SKM-1 (cell line): ENCODE results near the gene TRABD2B.

ENCODE experiments used
- DNase-seq: peaks from one replicate; lab custom pipeline; 2025; ENCODE audit not compliant: unreplicated experiment; lab: John Stamatoyannopoulos, UW

Gene TRABD2B

GRCh38 chr1:47938520-47938919 lies 58.7 kb downstream of the TRABD2B start:
- no peak for DNase-seq

GRCh38 chr1:47937586-47938254 lies 59.5 kb downstream of the TRABD2B start:
- no peak for DNase-seq

GRCh38 chr1:47936916-47937551 lies 60.2 kb downstream of the TRABD2B start:
- DNase-seq = no peak

GRCh38 chr1:47935856-47936255 lies 61.3 kb downstream of the TRABD2B start:
- no peak for DNase-seq

GRCh38 chr1:47935163-47935562 lies 62.0 kb downstream of the TRABD2B start:
- no peak for DNase-seq

GRCh38 chr1:47934243-47934805 lies 62.9 kb downstream of the TRABD2B start:
- no peak for DNase-seq

GRCh38 chr1:47932743-47933142 lies 64.4 kb downstream of the TRABD2B start:
- DNase-seq = no peak

- DNase-seq = no peak
These were observed 65.8 kb downstream of the TRABD2B start for GRCh38 chr1:47931395-47931794.

GRCh38 chr1:47930210-47930840 lies 66.9 kb downstream of the TRABD2B start:
- no peak for DNase-seq

GRCh38 chr1:47927165-47927564 lies 70.0 kb downstream of the TRABD2B start:
- DNase-seq = no peak

- no peak for DNase-seq
These were observed 70.7 kb downstream of the TRABD2B start for GRCh38 chr1:47926461-47926999.

GRCh38 chr1:47924270-47925048 lies 72.7 kb downstream of the TRABD2B start:
- no peak for DNase-seq

GRCh38 chr1:47921935-47922415 lies 75.2 kb downstream of the TRABD2B start:
- no peak for DNase-seq

- DNase-seq = no peak
These were observed 77.9 kb downstream of the TRABD2B start for GRCh38 chr1:47919113-47919833.

GRCh38 chr1:47918257-47918867 lies 78.8 kb downstream of the TRABD2B start:
- no peak for DNase-seq

GRCh38 chr1:47917687-47918086 lies 79.5 kb downstream of the TRABD2B start:
- DNase-seq = no peak

- no peak for DNase-seq
These were observed 81.4 kb downstream of the TRABD2B start for GRCh38 chr1:47915677-47916353.

GRCh38 chr1:47914952-47915676 lies 82.1 kb downstream of the TRABD2B start:
- no peak for DNase-seq
